Measurements from ENCODE around the gene INTS6. TPM values are rescaled to one million over a fixed set of nuclear protein-coding genes. Genes with fewer than 3 reads are reported as not detected.

The INTS6 gene
- polyA plus RNA-seq, 1 experiment, result 53.7 TPM

DNA sequence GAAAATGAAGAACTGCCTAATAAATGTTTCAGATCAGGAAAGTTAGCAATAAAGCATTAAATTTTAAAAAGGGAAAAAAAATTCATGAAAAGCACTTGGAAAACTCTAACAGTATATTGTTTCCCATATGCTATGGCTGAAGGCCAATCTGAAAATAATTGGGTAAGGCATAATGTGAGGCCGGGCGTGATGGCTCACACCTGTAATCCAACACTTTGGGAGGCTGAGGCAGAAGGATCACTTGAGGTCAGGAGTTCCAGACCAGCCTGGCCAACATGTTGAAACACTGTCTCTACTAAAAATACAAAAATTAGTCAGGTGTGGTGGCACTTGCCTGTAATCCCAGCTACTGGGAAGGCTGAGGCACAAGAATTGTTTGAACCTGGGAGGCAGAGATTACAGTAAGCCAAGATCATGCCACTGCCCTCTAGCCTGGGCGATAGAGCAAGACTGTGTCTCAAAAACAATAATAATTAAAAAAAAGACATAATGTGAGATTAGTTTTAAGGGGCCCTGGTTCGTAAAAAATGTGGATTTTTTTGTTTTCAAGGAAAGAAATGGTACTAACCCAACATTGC, 15.2 kb downstream of the INTS6 start:
- Histone ChIP-seq H3K4me3 (ENCODE audit: low read depth, low read length) (no peak overlapping the region), H3K9me3 (ENCODE audit: control insufficient read depth, insufficient read depth, low read length) (no peaks in the 10 kb centered on the region), H3K27me3 (ENCODE audit: control insufficient read depth, insufficient read depth, low read length) (no peaks in the 10 kb centered on the region), H3K27ac (ENCODE audit: low read depth, low read length) (no peak overlapping the region)
- no peak for TF ChIP-seq CTCF (IDR thresholded peaks at IDR 0.05; ENCODE audit: low read depth, low read length)
- ChIA-PET CTCF (interaction anchor here (0.6 kb wide), 1 partner anchor 288 kb away, joined by 5 read pairs; no protein-coding TSS in a partner anchor), POLR2A (no interaction called here)
- DNase-seq (ENCODE audit: low read depth, low spot score), result no peak

DNA sequence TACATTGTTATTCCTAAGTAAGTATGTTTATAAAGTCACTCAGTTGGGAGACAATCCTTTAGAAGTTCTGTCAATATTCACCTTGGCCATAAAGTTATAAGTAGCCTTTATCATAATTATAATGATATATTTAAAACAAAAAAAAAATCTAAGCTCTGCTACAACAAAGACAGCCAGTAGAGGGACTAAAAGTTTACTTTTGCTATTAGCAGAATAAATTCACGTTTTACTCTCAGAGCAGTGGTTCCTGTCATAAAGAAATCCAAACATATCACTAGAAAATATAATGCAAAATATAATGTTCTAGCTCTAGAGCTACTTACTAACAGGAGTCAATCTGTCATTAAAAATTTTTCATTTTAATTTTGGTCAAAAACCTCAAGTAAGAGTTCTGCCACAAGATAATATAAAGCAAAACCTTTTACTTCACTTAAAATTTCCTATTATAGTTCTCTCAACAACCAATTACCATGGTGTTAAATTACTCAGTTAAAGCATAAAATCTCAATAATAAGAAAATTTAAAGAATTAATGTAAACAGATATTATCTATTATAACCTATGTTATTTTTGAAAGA, 17.7 kb downstream of the INTS6 start:
- H3K27ac ChIP-seq (ENCODE audit: low read depth, low read length), result no peak overlapping the region
- no peak for DNase-seq (ENCODE audit: low read depth, low spot score)
- H3K4me3 ChIP-seq (ENCODE audit: low read depth, low read length), result no peak overlapping the region
- POLR2A ChIA-PET, result interaction anchor here (0.7 to 1.3 kb wide), 2 partner anchors 18 to 375 kb away, joined by 3 to 9 read pairs; partner anchors contain the start of gene INTS6
- H3K9me3 ChIP-seq (ENCODE audit: control insufficient read depth, insufficient read depth, low read length), result no peaks in the 10 kb centered on the region
- TF ChIP-seq CTCF (IDR thresholded peaks at IDR 0.05; ENCODE audit: low read depth, low read length), result peak; percentile 68
- no peaks in the 10 kb centered on the region for H3K27me3 ChIP-seq (ENCODE audit: control insufficient read depth, insufficient read depth, low read length)
- CTCF ChIA-PET, result interaction anchor here (0.6 to 3.7 kb wide), 23 partner anchors 9 to 397 kb away, joined by 3 to 43 read pairs (median 4); no protein-coding TSS in a partner anchor

DNA sequence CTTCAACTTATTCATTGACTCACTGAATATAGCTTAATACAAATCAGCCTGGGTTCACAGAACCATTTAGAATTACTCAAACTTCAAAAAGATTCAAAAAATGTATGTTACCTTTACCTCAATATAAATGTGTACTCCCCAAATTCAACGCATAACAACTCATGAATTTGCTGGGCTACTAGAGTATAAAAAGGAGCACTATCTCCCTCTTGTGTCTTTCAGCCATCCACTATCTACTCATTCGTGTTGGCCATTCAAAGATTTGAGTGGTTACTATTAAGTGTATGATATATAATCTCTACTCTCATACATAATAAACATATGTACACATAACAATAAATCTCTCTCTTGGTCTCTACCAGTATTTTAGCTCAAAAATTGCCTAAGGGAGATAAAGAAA, 20.3 kb downstream of the INTS6 start:
- CTCF ChIA-PET, result interaction anchor here (0.6 to 3.7 kb wide), 5 partner anchors 12 to 400 kb away, joined by 3 to 43 read pairs (median 14); no protein-coding TSS in a partner anchor
- no peak overlapping the region for H3K4me3 ChIP-seq (ENCODE audit: low read depth, low read length)
- H3K27ac ChIP-seq (ENCODE audit: low read depth, low read length), result no peak overlapping the region
- no peaks in the 10 kb centered on the region for H3K9me3 ChIP-seq (ENCODE audit: control insufficient read depth, insufficient read depth, low read length)
- no peak for DNase-seq (ENCODE audit: low read depth, low spot score)
- no peak for TF ChIP-seq CTCF (IDR thresholded peaks at IDR 0.05; ENCODE audit: low read depth, low read length)
- POLR2A ChIA-PET, result interaction anchor here (0.7 to 1.0 kb wide), 2 partner anchors 21 to 58 kb away, joined by 3 read pairs; partner anchors contain the start of gene INTS6
- H3K27me3 ChIP-seq (ENCODE audit: control insufficient read depth, insufficient read depth, low read length), result no peaks in the 10 kb centered on the region

DNA sequence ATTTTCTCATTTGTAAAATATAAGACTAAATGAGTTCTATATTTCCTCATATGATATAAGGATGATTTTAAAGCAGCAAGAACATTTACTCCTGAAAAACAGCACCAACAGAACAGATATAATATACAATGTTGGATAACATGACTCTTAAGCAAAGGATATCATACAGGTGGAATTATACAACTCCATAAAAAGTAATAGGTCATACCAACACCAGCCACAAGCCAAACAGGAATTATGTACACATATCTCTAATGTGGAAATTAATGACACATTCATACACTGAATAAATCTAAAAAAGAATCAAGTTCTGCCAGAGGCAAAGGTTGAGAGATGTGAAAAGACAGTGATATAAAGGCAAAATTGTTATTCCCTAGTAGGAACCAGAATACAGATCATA, 25.9 kb downstream of the INTS6 start:
- DNase-seq (ENCODE audit: low read depth, low spot score), result no peak
- CTCF ChIA-PET, result interaction anchor here (2.8 kb wide), 1 partner anchor 371 kb away, joined by 11 read pairs; no protein-coding TSS in a partner anchor
- POLR2A ChIA-PET, result no interaction called here
- Histone ChIP-seq H3K27me3 (ENCODE audit: control insufficient read depth, insufficient read depth, low read length) (no peaks in the 10 kb centered on the region), H3K27ac (ENCODE audit: low read depth, low read length) (no peak overlapping the region), H3K4me3 (ENCODE audit: low read depth, low read length) (no peak overlapping the region), H3K9me3 (ENCODE audit: control insufficient read depth, insufficient read depth, low read length) (no peaks in the 10 kb centered on the region)
- TF ChIP-seq CTCF (IDR thresholded peaks at IDR 0.05; ENCODE audit: low read depth, low read length), result no peak
